ENCODE measurements around the gene MFRP.

MFRP gene

DNA sequence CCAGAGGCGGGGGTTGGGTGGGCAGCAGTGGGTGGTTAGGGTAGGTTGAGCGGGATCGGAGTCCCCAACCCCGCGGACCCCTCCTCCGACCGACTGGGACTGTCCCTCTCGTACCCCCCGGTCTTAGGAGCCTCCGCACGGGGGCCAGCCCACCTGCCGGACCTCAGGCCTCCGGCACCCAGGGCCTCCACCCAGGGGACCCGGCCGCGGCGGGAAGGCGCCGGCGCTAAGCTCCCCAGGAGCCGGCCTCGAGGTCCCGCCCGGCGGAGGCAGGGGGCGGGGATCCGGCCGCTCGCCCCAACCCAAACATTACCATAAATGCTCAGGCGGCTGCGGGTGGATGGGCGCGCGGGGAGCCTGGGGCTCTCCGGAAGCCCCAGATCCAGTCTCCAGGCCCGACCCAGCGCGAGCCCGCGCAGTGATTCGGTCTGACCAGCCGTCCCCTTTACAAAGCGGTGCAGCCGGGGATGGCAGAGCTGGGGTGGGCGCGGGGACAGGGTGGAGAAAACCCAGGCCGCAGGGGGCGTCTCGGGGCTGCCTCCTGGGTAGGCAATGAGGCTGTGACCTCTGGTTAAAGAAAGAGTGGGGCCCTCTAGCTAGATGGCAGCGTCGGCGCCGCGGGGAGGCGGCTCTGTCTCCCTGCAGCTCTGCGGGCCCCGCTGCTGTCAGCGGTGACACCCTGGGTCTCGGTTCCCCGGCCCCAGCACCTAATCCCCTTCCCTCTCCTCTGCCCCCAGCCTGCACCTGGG, 25.6 kb downstream of the MFRP start:
- H3K27me3 ChIP-seq (ENCODE audit: control insufficient read depth, insufficient read depth, low read length): no peaks in the 10 kb centered on the region
- H3K27ac ChIP-seq: peak overlapping the region; percentile 70
- no peaks in the 10 kb centered on the region for H3K9me3 ChIP-seq (ENCODE audit: control insufficient read depth, low read length)

DNA sequence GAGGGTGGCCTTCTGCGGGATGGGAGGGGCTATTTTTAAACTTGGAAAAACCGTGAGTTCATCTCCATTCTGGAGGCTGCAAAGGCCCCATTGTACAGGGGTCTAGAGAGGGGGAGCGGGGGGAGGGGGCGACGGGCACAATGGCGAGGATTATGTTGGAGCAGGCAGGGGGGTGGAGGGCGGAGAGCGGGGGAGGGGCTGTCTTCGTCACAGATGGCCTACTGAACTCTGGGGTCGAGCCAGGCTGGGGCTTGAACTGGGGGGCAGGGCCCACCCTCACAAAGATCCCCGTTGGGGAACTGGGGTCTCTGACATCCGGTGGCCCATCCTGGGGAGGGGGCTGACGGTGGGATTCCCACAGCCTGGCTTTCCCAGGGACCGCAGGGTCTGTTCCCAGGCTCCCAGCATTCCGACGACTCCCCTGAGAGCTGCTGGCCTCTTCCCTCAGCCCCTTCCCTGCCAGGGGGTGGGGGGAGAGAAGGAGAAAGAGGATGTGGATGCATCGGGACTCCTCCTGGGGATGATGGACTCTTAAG, 26.2 kb downstream of the MFRP start:
- Histone ChIP-seq H3K9ac (no peak overlapping the region), H3K4me3 (ENCODE audit: low read depth, low read length) (peak overlapping the region; percentile 44), H2AFZ (peak overlapping the region; percentile 88), H3K27ac (peak overlapping the region; percentile 70), H3K79me2 (no peaks in the 10 kb centered on the region), H3K4me1 (peaks cover 4% of the 10 kb centered on the region), H3K27me3 (ENCODE audit: control insufficient read depth, insufficient read depth, low read length) (no peaks in the 10 kb centered on the region), H3K36me3 (ENCODE audit: control insufficient read depth, insufficient read depth, low read length) (no peaks in the 10 kb centered on the region), H3K9me3 (ENCODE audit: control insufficient read depth, low read length) (no peaks in the 10 kb centered on the region), H3K4me2 (ENCODE audit: low read length) (peak overlapping the region; percentile 75)
- TF ChIP-seq, protein P1, sequence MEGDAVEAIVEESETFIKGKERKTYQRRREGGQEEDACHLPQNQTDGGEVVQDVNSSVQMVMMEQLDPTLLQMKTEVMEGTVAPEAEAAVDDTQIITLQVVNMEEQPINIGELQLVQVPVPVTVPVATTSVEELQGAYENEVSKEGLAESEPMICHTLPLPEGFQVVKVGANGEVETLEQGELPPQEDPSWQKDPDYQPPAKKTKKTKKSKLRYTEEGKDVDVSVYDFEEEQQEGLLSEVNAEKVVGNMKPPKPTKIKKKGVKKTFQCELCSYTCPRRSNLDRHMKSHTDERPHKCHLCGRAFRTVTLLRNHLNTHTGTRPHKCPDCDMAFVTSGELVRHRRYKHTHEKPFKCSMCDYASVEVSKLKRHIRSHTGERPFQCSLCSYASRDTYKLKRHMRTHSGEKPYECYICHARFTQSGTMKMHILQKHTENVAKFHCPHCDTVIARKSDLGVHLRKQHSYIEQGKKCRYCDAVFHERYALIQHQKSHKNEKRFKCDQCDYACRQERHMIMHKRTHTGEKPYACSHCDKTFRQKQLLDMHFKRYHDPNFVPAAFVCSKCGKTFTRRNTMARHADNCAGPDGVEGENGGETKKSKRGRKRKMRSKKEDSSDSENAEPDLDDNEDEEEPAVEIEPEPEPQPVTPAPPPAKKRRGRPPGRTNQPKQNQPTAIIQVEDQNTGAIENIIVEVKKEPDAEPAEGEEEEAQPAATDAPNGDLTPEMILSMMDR (IDR thresholded peaks at IDR 0.05): no peak

More for the DNA sequence above, 25.6 kb downstream of the MFRP start:
- Histone ChIP-seq H3K36me3 (ENCODE audit: control insufficient read depth, insufficient read depth, low read length) (no peaks in the 10 kb centered on the region), H3K79me2 (no peaks in the 10 kb centered on the region), H3K9ac (no peak overlapping the region), H3K4me3 (ENCODE audit: low read depth, low read length) (peak overlapping the region; percentile 44), H2AFZ (peak overlapping the region; percentile 88), H3K4me1 (peaks cover 4% of the 10 kb centered on the region), H3K4me2 (ENCODE audit: low read length) (peak overlapping the region; percentile 75)
- TF ChIP-seq, protein P1 (IDR thresholded peaks at IDR 0.05): no peak

DNA sequence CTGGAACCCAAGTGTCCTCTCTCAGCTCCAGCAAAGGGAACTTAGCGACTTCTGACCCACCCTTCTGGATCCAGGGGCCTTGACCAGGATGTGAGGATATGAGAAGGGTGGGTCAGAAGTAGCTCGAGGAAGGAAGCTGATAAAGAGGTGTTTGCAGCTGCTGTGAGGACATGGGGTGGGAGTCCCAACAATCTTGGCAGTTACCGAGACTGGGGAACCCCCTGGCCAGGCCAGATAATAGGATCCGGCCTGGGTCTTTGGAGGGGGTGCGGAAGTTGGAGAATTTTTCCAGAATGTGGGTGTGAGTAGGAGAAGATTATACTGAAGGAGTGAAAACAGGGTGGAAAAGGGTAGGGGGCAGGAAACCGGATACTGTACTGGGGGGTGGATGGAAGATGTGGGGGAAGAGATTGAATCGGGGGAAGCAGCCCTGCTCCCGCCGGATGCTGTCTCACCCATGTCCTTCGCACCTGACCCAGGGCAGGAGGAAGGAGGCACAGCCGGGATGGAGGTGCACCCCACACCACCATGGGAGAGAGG, 26.7 kb downstream of the MFRP start:
- H3K4me3 ChIP-seq (ENCODE audit: low read depth, low read length): no peak overlapping the region
- peaks cover 4% of the 10 kb centered on the region for H3K4me1 ChIP-seq
- no peak overlapping the region for H2AFZ ChIP-seq
- TF ChIP-seq, protein P1 (IDR thresholded peaks at IDR 0.05): no peak
- H3K79me2 ChIP-seq: no peaks in the 10 kb centered on the region
- H3K27me3 ChIP-seq (ENCODE audit: control insufficient read depth, insufficient read depth, low read length): no peaks in the 10 kb centered on the region
- no peak overlapping the region for H3K9ac ChIP-seq
- peak overlapping the region; percentile 70 for H3K27ac ChIP-seq
- H3K9me3 ChIP-seq (ENCODE audit: control insufficient read depth, low read length): no peaks in the 10 kb centered on the region
- no peak overlapping the region for H3K4me2 ChIP-seq (ENCODE audit: low read length)
- H3K36me3 ChIP-seq (ENCODE audit: control insufficient read depth, insufficient read depth, low read length): no peaks in the 10 kb centered on the region

DNA sequence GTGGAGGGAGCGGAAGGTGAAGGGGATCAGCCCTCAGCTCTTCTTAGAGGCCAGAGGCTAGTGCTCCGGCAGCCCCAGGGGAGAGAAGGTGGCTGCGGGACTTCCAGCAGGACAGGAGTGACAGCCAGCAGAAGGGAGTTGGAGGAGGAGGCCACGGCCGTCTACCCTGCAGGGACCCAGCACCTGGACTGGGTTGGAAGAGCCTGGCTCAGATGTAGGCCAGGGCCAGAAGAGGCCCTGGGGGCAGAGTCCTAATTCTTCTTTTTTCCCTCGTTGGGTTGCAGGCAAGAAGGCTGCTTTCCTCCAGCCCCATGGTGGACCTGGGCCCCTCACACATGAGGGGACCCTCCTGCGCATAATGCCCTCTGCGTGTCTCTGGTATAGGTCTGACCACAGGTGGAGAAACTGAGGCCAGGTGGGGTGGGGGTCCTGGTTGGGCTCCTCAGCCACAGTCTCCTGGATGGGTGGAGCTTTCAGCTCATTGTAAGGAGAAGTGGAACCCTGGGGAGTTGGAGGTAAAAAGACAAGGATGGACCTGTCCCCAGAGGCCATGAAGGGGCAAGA, 27.3 kb downstream of the MFRP start:
- no peaks in the 10 kb centered on the region for H3K36me3 ChIP-seq (ENCODE audit: control insufficient read depth, insufficient read depth, low read length)
- no peaks in the 10 kb centered on the region for H3K79me2 ChIP-seq
- TF ChIP-seq, protein P1 (IDR thresholded peaks at IDR 0.05): no peak
- H3K9me3 ChIP-seq (ENCODE audit: control insufficient read depth, low read length): no peaks in the 10 kb centered on the region
- H3K4me1 ChIP-seq: peaks cover 4% of the 10 kb centered on the region
- H3K27ac ChIP-seq: peak overlapping the region; percentile 70
- no peak overlapping the region for H3K4me3 ChIP-seq (ENCODE audit: low read depth, low read length)
- no peak overlapping the region for H2AFZ ChIP-seq
- H3K27me3 ChIP-seq (ENCODE audit: control insufficient read depth, insufficient read depth, low read length): no peaks in the 10 kb centered on the region
- no peak overlapping the region for H3K9ac ChIP-seq
- H3K4me2 ChIP-seq (ENCODE audit: low read length): no peak overlapping the region

All from parathyroid adenoma (tissue), 2 donors.